ENCODE data around the gene C5orf34. TPM values are rescaled to one million over a fixed set of nuclear protein-coding genes. Genes with fewer than 3 reads are reported as not detected.
"Not testable (repeated sequence)": the region's sequence is repeated elsewhere in the genome, so short reads cannot be mapped to it uniquely, and the experiment has no call there.

Gene C5orf34
- total RNA-seq, 2 donors from 2014 or later: 1.3 TPM; not detected in 1

DNA sequence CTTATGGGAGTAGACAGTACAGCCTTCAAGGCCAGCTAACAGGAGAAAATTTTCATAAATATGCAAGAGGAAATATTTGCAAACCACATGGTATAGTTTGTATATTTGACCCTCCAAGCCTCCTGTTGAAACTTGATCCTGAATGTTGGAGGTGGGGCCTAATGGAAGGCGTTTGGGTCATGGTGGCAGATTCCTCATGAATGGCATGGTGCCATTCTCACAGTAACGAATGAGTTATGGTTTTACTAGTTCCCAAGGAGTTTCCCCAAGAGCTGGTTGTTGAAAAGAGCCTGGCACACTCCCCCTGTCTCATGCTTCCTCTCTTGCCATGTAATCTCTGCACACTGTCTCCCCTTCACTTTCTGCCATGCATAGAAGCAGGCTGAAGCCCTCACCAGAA is 45.2 kb upstream of the C5orf34 start:
- H3K9me3 ChIP-seq: no peaks in the 10 kb centered on the region
- no peaks in the 10 kb centered on the region for H3K36me3 ChIP-seq (replicated peaks in 1 of 2; ENCODE audit: insufficient read depth in 1 of 2, low read depth in 2 of 2)
- no peaks in the 10 kb centered on the region for H3K27me3 ChIP-seq
- 27 to 29% methylated on average over 2 of the region's 2 CpGs for WGBS, 2 donors
- DNase-seq (no peak), ATAC-seq (no peak)
- intact Hi-C loops (cut with DNase I): no loop called here
- peaks cover 15% of the 10 kb centered on the region for H3K4me1 ChIP-seq
- H3K4me3 ChIP-seq: no peak overlapping the region
- TF ChIP-seq POLR2A (IDR thresholded peaks at IDR 0.05): no peak
- TF ChIP-seq, protein P1, sequence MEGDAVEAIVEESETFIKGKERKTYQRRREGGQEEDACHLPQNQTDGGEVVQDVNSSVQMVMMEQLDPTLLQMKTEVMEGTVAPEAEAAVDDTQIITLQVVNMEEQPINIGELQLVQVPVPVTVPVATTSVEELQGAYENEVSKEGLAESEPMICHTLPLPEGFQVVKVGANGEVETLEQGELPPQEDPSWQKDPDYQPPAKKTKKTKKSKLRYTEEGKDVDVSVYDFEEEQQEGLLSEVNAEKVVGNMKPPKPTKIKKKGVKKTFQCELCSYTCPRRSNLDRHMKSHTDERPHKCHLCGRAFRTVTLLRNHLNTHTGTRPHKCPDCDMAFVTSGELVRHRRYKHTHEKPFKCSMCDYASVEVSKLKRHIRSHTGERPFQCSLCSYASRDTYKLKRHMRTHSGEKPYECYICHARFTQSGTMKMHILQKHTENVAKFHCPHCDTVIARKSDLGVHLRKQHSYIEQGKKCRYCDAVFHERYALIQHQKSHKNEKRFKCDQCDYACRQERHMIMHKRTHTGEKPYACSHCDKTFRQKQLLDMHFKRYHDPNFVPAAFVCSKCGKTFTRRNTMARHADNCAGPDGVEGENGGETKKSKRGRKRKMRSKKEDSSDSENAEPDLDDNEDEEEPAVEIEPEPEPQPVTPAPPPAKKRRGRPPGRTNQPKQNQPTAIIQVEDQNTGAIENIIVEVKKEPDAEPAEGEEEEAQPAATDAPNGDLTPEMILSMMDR (IDR thresholded peaks at IDR 0.05): no peak
- H3K27ac ChIP-seq: no peak overlapping the region

DNA sequence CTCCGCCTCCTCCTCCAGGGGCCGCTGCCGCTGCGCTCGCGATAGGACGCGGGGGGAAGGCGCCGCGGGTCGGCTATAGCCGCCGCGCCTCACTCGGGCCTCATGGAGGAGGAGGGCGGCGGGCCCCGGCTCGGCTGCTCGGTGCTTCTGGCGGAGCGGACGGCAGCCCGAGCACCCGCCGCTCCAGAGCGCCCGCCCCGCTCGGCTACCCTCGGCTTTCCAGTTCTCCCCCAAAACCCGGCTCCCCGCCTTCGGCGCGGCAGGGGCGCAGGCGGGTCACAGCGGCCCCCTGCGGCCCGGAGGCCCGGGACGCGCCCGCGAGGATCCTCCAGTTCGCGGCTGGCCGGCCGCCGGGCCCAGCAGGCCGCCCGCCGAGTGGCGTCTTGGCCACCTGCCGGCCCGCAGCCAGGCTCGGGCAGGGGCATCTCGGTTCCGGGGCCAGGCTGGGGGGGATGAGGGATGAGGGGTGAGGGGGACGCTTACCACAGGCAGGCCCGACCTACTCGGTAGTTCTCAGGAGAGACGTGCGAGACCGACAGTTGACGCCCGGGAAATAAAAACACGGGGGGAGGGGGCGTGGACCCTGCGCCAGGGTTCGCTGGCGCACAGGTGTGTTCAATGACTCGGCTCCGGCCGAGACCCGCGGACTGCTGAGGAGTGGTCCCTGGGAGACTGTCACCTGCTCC is 42.1 kb upstream of the C5orf34 start, which contains the start of gene PAIP1:
TSS of gene PAIP1 (minus strand) at position 221 of the 686 bp plus-strand sequence. CDS start 231 bp downstream, outside the sequence.
- intact Hi-C loops (cut with DNase I): no loop called here
- DNase-seq: peak; percentile 76 to 86 (median 85)
- Histone ChIP-seq H3K4me1 (peaks cover 44% of the 10 kb centered on the region), H3K4me3 (peak within 1 kb of the TSS; percentile 81 to 89), H3K36me3 (replicated peaks in 1 of 2; ENCODE audit: insufficient read depth in 1 of 2, low read depth in 2 of 2) (no peaks in the 10 kb centered on the region), H3K9me3 (no peaks in the 10 kb centered on the region), H3K27ac (peak within 1 kb of the TSS; percentile 92 to 99 (median 96)), H3K27me3 (no peaks in the 10 kb centered on the region)
- ATAC-seq: peak; percentile 94
- peak; percentile 74 to 79 (median 76) for TF ChIP-seq POLR2A (IDR thresholded peaks at IDR 0.05)
- TF ChIP-seq, protein P1 (IDR thresholded peaks at IDR 0.05): peak; percentile 32 to 85 (median 75)
- 0% methylated on average over 10 to 48 of the region's 79 CpGs for WGBS, 2 donors

DNA sequence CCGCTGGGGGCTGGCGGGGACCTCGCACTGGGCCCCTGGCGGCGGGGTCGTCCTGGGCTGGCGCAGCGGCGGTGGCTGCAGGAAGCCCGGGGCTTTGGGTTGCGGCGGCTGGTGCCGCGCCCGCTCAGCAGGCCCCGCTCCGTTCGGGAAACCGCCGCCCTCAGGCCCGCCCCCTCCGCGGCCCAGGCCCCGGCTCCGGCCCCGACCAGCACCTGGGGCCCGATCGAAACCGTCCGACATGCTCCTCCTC is 41.6 kb upstream of the C5orf34 start:
- H3K4me1 ChIP-seq: peaks cover 47% of the 10 kb centered on the region
- peak overlapping the region; percentile 81 to 89 for H3K4me3 ChIP-seq
- H3K27me3 ChIP-seq; intact Hi-C loops (cut with DNase I); H3K9me3 ChIP-seq; H3K36me3 ChIP-seq (replicated peaks in 1 of 2; ENCODE audit: insufficient read depth in 1 of 2, low read depth in 2 of 2); ATAC-seq: not testable (repeated sequence)
- 0% methylated on average over 27 of the region's 30 CpGs; no CpG with 5 or more reads in 1 of the 2 donors for WGBS, 2 donors
- H3K27ac ChIP-seq: peak overlapping the region; percentile 92 to 99 (median 96)
- DNase-seq: peak in 1 of 4 donors; percentile 88

DNA sequence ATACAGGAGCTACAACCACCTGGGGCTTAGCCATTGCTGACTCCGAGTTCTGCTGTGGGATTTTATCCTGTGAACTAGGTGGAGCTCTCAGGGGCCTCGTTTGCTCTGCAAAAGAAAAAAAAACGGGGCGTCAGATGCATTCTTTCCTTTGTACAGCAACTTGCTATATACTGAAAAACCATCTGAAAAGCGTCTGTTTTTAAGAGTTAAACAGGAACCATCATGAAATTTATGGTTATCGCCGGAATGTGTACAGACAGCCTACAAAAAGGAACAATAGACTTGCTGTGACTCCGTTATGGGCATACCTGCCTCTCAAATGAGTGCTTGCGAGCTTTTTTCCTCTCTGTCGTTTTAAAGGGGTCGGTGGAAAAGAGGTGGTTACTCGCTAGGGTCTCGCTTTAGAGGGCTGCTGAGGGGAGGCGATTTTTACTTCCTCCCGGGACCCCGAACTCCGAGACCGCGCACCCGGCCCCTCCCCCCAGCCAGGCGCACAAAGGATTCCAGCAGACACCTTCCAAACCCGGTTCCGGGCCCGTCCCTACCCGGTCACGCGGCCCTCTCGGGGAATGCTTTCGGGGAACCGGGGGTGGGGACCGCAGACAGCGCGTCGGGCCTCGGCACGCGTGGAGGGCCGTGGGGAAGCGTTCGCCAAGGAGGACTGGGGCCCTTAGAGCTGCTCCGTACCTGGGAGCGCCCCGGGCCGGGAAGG is 41.1 kb upstream of the C5orf34 start:
- peak; percentile 27 for ATAC-seq

DNA sequence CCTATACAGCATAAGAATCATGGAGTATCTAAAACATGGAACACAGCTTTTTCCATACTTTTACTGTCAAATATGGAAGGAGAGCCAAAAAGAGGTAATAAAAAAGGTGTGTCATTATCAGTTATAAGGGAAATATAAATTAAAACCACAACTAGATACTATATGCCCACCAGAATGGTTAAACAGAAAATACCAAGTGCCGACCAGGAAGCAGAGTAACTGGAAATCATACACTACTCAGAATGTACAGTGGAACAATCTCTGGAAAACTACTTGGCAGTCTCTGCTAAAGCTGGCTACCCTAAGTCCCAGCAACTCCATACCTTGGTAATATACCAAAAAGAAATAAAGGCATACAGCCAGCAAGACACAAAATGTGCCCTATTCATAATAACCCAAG is 39.5 kb upstream of the C5orf34 start:
- TF ChIP-seq POLR2A (IDR thresholded peaks at IDR 0.05): no peak
- TF ChIP-seq, protein P1 (IDR thresholded peaks at IDR 0.05): no peak
- Histone ChIP-seq H3K36me3 (replicated peaks in 1 of 2; ENCODE audit: insufficient read depth in 1 of 2, low read depth in 2 of 2) (no peaks in the 10 kb centered on the region), H3K4me1 (peaks cover 49% of the 10 kb centered on the region), H3K27ac (no peak overlapping the region), H3K4me3 (no peak overlapping the region), H3K9me3 (no peaks in the 10 kb centered on the region), H3K27me3 (no peaks in the 10 kb centered on the region)
- DNase-seq: no peak
- no peak for ATAC-seq
- intact Hi-C loops (cut with DNase I): no loop called here
- 85 to 100% methylated on average over 1 of the region's 1 CpG for WGBS, 2 donors

More for the DNA sequence above, 41.1 kb upstream of the C5orf34 start:
- H3K4me1 ChIP-seq: peaks cover 49% of the 10 kb centered on the region
- peak; percentile 43 to 59 (median 48) for DNase-seq
- intact Hi-C loops (cut with DNase I): no loop called here
- H3K9me3 ChIP-seq: no peaks in the 10 kb centered on the region
- WGBS, 2 donors: 0 to 1% methylated on average over 21 to 32 of the region's 44 CpGs
- peak in 1 of 3 donors; percentile 1 for TF ChIP-seq POLR2A (IDR thresholded peaks at IDR 0.05)
- TF ChIP-seq, protein P1 (IDR thresholded peaks at IDR 0.05): no peak
- H3K27ac ChIP-seq: peak overlapping the region; percentile 92 to 99 (median 96)
- peak overlapping the region; percentile 81 to 89 for H3K4me3 ChIP-seq
- no peaks in the 10 kb centered on the region for H3K36me3 ChIP-seq (replicated peaks in 1 of 2; ENCODE audit: insufficient read depth in 1 of 2, low read depth in 2 of 2)
- no peaks in the 10 kb centered on the region for H3K27me3 ChIP-seq
